GM12878 (cell line): ENCODE results near the gene ELAPOR2. TPM values are rescaled to one million over a fixed set of nuclear protein-coding genes. Genes with fewer than 3 reads are reported as not detected.

ENCODE experiments used
- ATAC-seq: fragments of 200-7000 bp; cut with Tn5 transposase; 3 replicates; pipeline ENCODE4 v1.9.1; 2020; ENCODE audit warnings: mild to moderate bottlenecking, moderate library complexity
- Bru-seq: library from RNA; stranded (reverse); fragments of 400-500 nt; gene quantifications from one replicate; lab custom pipeline; 2021; lab: Mats Ljungman, UMichigan
- BruChase-seq, 2 experiments: library from RNA; stranded (reverse); fragments of 400-500 nt; gene quantifications; one replicate each; lab custom pipeline; 2021; lab: Mats Ljungman, UMichigan
- BruUV-seq: library from RNA; stranded (reverse); fragments of 400-500 nt; replicated peaks from 2 replicates; lab custom pipeline; 2021; lab: Mats Ljungman, UMichigan
- CTCF ChIA-PET: fragments of 300-600 bp; sonication (Branson Sonifier 250); formaldehyde crosslinking; extraction: SDS; loops from one replicate; lab custom pipeline; 2021; ENCODE audit warnings: inconsistent platforms; lab: Yijun Ruan, JAX
- POLR2A ChIA-PET: fragments of 350-600 bp; formaldehyde crosslinking; extraction: SDS; loops from one replicate; lab custom pipeline; 2021; ENCODE audit warnings: inconsistent platforms; lab: Charles Lee
- RAD21 ChIA-PET: fragments of 300-600 bp; sonication (Branson Sonifier 250); formaldehyde crosslinking; loops from one replicate; lab custom pipeline; 2023; ENCODE audit warnings: antibody characterized with exemption; ENCODE audit not compliant: unreplicated experiment; lab: Charles Lee
- SMC1A ChIA-PET: fragments of 300-600 bp; sonication (Branson Sonifier 250); formaldehyde crosslinking; loops from one replicate; lab custom pipeline; 2023; ENCODE audit not compliant: unreplicated experiment, uncharacterized antibody; lab: Charles Lee
- DNase-seq: peaks from one replicate; pipeline ENCODE4 v3.0.0-alpha.2; 2011; ENCODE audit warnings: low read depth, low spot score
- FAIRE-seq: peaks from 3 replicates; lab custom pipeline; 2011; peaks lifted over from hg19 to GRCh38; lab: Jason Lieb, UNC
- H2AFZ ChIP-seq: 2 replicates; pipeline ENCODE4 v1.6.0; 2011; ENCODE audit warnings: low read depth, low read length, control low read depth; ENCODE audit not compliant: control insufficient read depth
- H3K27ac ChIP-seq: 2 replicates; pipeline ENCODE4 v1.5.1; 2011; ENCODE audit warnings: control low read depth; ENCODE audit not compliant: control insufficient read depth, insufficient read depth
- H3K27me3 ChIP-seq, 2 experiments: replicated peaks in 1 of 2; 2 replicates each; pipeline versions ENCODE4 v1.6.0 to v1.6.1; 2011; ENCODE audit warnings: low read length in 1 of 2; ENCODE audit not compliant: control insufficient read depth in 2 of 2, insufficient read depth in 2 of 2
- H3K36me3 ChIP-seq, 2 experiments: 2 replicates each; pipeline ENCODE4 v1.5.1; 2011; ENCODE audit warnings: low read length in 1 of 2; ENCODE audit not compliant: control insufficient read depth in 2 of 2, insufficient read depth in 2 of 2
- H3K4me1 ChIP-seq: 2 replicates; pipeline ENCODE4 v1.6.1; 2011; ENCODE audit warnings: mild to moderate bottlenecking, low read length, moderate library complexity, mixed read lengths; ENCODE audit not compliant: control insufficient read depth, insufficient read depth
- H3K4me2 ChIP-seq: 2 replicates; pipeline ENCODE4 v1.6.0; 2011; ENCODE audit warnings: control low read depth; ENCODE audit not compliant: control insufficient read depth, insufficient read depth
- H3K4me3 ChIP-seq: fragments of 200-600 bp; sonication (generic); 2 replicates; pipeline ENCODE4 v1.5.1; 2016
- H3K79me2 ChIP-seq: 2 replicates; pipeline ENCODE4 v1.6.0; 2011; ENCODE audit warnings: low read length; ENCODE audit not compliant: control insufficient read depth, insufficient read depth
- H3K9ac ChIP-seq: 2 replicates; pipeline ENCODE4 v1.8.0; 2011; ENCODE audit warnings: low read length, control low read depth, mixed read lengths; ENCODE audit not compliant: control insufficient read depth, insufficient read depth
- H3K9me3 ChIP-seq: replicated peaks from 3 replicates; pipeline ENCODE4 v1.5.1; 2011; ENCODE audit warnings: mild to moderate bottlenecking, low read length; ENCODE audit not compliant: control insufficient read depth, insufficient read depth
- H4K20me1 ChIP-seq: 2 replicates; pipeline ENCODE4 v1.6.0; 2011; ENCODE audit not compliant: control insufficient read depth, insufficient read depth
- CBX5 ChIP-seq: sonication (generic); IDR thresholded peaks from 2 replicates; pipeline ENCODE4 v1.6.1; 2016; ENCODE audit warnings: low read depth, moderate library complexity, mild to moderate bottlenecking, inconsistent platforms
- CREM ChIP-seq: IDR thresholded peaks from 2 replicates; pipeline ENCODE4 v1.6.1; 2014; ENCODE audit warnings: antibody characterized with exemption, low read depth
- CTCF ChIP-seq, 3 experiments: IDR thresholded peaks in 2 of 3; conservative IDR thresholded peaks in 1 of 3; 2 replicates each; pipeline ENCODE4 v1.5.1; 2011; ENCODE audit warnings: low read depth in 3 of 3, low read length in 3 of 3, mild to moderate bottlenecking in 3 of 3, control low read depth in 2 of 3, moderate library complexity in 2 of 3, inconsistent platforms in 1 of 3, mixed read lengths in 1 of 3; ENCODE audit not compliant: control insufficient read depth in 2 of 3, insufficient read depth in 1 of 3; ENCODE audit errors: extremely low read depth in 1 of 3
- EGR1 ChIP-seq, 2 experiments: IDR thresholded peaks; 1 replicate in 1 of 2; 2 replicates in 1 of 2; pipeline ENCODE4 v1.6.1; 2011 to 2012; ENCODE audit warnings: low read depth in 2 of 2, low read length in 2 of 2, borderline replicate concordance in 1 of 2, mild to moderate bottlenecking in 1 of 2, moderate library complexity in 1 of 2
- HCFC1 ChIP-seq: fragments of 150-350 bp; IDR thresholded peaks from 2 replicates; pipeline ENCODE4 v1.6.1; 2014; ENCODE audit warnings: low read length
- MAX ChIP-seq: IDR thresholded peaks from 2 replicates; pipeline ENCODE4 v1.6.1; 2012; ENCODE audit warnings: low read depth, low read length, improper control_type of control experiment
- MEF2B ChIP-seq: fragments of 450-650 bp; IDR thresholded peaks from 2 replicates; pipeline ENCODE4 v1.6.1; 2018; ENCODE audit warnings: mild to moderate bottlenecking, moderate library complexity; ENCODE audit not compliant: partially characterized antibody, poor library complexity, severe bottlenecking
- POLR2A ChIP-seq: IDR thresholded peaks from 2 replicates; pipeline ENCODE4 v1.6.1; 2011; ENCODE audit warnings: low read depth, mild to moderate bottlenecking, low read length
- POLR2AphosphoS2 ChIP-seq: IDR thresholded peaks from 2 replicates; pipeline ENCODE4 v1.6.1; 2011; ENCODE audit warnings: low read depth, mild to moderate bottlenecking, low read length, improper control_type of control experiment, moderate library complexity
- RAD21 ChIP-seq: IDR thresholded peaks from 2 replicates; pipeline ENCODE4 v1.6.1; 2011; ENCODE audit warnings: mild to moderate bottlenecking, low read depth, low read length, moderate library complexity; ENCODE audit not compliant: insufficient read depth
- RB1 ChIP-seq: fragments of 450-650 bp; formaldehyde crosslinking; IDR thresholded peaks from 2 replicates; pipeline ENCODE4 v1.6.1; 2017; ENCODE audit warnings: mild to moderate bottlenecking, borderline replicate concordance
- RELA ChIP-seq: fragments of 450-650 bp; IDR thresholded peaks from 2 replicates; pipeline ENCODE4 v1.8.0; 2014; ENCODE audit warnings: borderline replicate concordance; ENCODE audit not compliant: partially characterized antibody
- SMC3 ChIP-seq: IDR thresholded peaks from 2 replicates; pipeline ENCODE4 v1.6.1; 2011; ENCODE audit warnings: low read length, improper control_type of control experiment, borderline replicate concordance
- TAF1 ChIP-seq: IDR thresholded peaks from 2 replicates; pipeline ENCODE4 v1.6.1; 2011; ENCODE audit warnings: mild to moderate bottlenecking, low read depth, low read length, borderline replicate concordance
- TCF12 ChIP-seq: IDR thresholded peaks from 2 replicates; pipeline ENCODE4 v1.6.1; 2011; ENCODE audit warnings: low read depth, mild to moderate bottlenecking, low read length
- TCF3 ChIP-seq: IDR thresholded peaks from 2 replicates; pipeline ENCODE4 v1.6.1; 2012; ENCODE audit warnings: low read depth, mild to moderate bottlenecking, low read length, borderline replicate concordance; ENCODE audit not compliant: insufficient read depth
- YY1 ChIP-seq: IDR thresholded peaks from 2 replicates; pipeline ENCODE4 v1.6.1; 2011; ENCODE audit warnings: low read depth, mild to moderate bottlenecking, low read length
- WGBS: methylation state at CpG from one replicate; pipeline ENCODE4 v1.1.6; 2016; ENCODE audit warnings: low lambda C conversion rate; ENCODE audit not compliant: insufficient replicate concordance, insufficient coverage; ENCODE audit errors: missing lambda C conversion rate; 5-methylcytosine and 5-hydroxymethylcytosine counted together
- in situ Hi-C: fragments of 300-500 bp; cut with MboI; formaldehyde crosslinking; loops from 9 replicates; pipeline ENCODE4 v1.14.3; 2018; ENCODE audit warnings: mixed read lengths
- intact Hi-C: fragments of 100-400 bp; cut with micrococcal nuclease; formaldehyde crosslinking; loops from one replicate; pipeline ENCODE4 v1.14.2; 2022; ENCODE audit not compliant: unreplicated experiment
- long read RNA-seq, 2 experiments: library from polyadenylated mRNA; unstranded; transcript quantifications; one replicate each; pipeline ENCODE4 v2.0.0, GENCODE V29; 2019 to 2020
- polyA minus RNA-seq, 3 experiments: library from RNA; depleted of rRNA, polyadenylated mRNA; stranded (reverse); fragments of >200 nt; gene quantifications; 2 replicates each; pipeline ENCODE4 v1.2.3, GENCODE V29; 2011
- polyA plus RNA-seq, 11 experiments: library from polyadenylated mRNA; depleted of rRNA in 4 of 11; unstranded in 6 of 11; stranded (reverse) in 5 of 11; fragments of >200 nt; fragmentation: Nextera tagmentation in 4 of 11; fragmentation: Illumina TruSeq in 1 of 11; extraction: Ambion mirVana in 4 of 11; extraction: Trizol in 1 of 11; gene quantifications; 1 replicate in 1 of 11; 2 replicates in 10 of 11; pipeline versions ENCODE4 v1.2.1 to v1.2.3, GENCODE V29; 2011 to 2016; ENCODE audit warnings: inconsistent platforms in 2 of 11, missing spikeins in 2 of 11, low read depth in 1 of 11
- total RNA-seq, 4 experiments: library from RNA; depleted of rRNA in 3 of 4; stranded (reverse); fragments of >200 nt in 3 of 4; fragmentation: Illumina TruSeq in 1 of 4; extraction: Trizol in 1 of 4; gene quantifications; 2 replicates each; pipeline versions ENCODE4 v1.2.1 to v1.2.3, GENCODE V29; 2013 to 2021

ELAPOR2 gene
- not detected in 2 replicates for total RNA-seq (2013; cell fraction: nucleolus; rRNA removed)
- total RNA-seq (2014; rRNA removed), result 3.9 and 4.6 TPM in 2 replicates
- total RNA-seq (2014; rRNA removed; fragmentation: Illumina TruSeq; extraction: Trizol), result 3.3 and 5.3 TPM in 2 replicates
- total RNA-seq (2021), result 4.0 and 7.1 TPM in 2 replicates
- polyA plus RNA-seq (2011; ENCODE audit: low read depth), result 5.4 TPM
- 0.12 and 0.14 TPM in 2 replicates for polyA plus RNA-seq (2011; rRNA removed)
- 0.01 and 0.05 TPM in 2 replicates for polyA plus RNA-seq (2011; cell fraction: cytosol; rRNA removed)
- polyA plus RNA-seq (2011; cell fraction: nucleus; rRNA removed), result 0.12 TPM in 1 of 2 replicates, not detected in the other
- 4.5 and 5.2 TPM in 2 replicates for polyA plus RNA-seq (2012)
- 4.6 and 5.3 TPM in 2 replicates for polyA plus RNA-seq (2014; fragmentation: Illumina TruSeq; extraction: Trizol)
- polyA plus RNA-seq (2014; fragmentation: Nextera tagmentation; extraction: Ambion mirVana), result 1 to 10 TPM; 1.3 to 2.3 TPM
- 2.7 and 5.1 TPM in 2 replicates for polyA plus RNA-seq (2014; rRNA removed)
- 1 to 10 TPM; 1.6 to 3.7 TPM for polyA plus RNA-seq (2016; fragmentation: Nextera tagmentation; extraction: Ambion mirVana)
- polyA minus RNA-seq (2011; rRNA and poly(A)+ RNA removed), result 0.15 and 0.37 TPM in 2 replicates
- 1.7 TPM in 1 of 2 replicates, not detected in the other for polyA minus RNA-seq (2011; cell fraction: cytosol; rRNA and poly(A)+ RNA removed)
- polyA minus RNA-seq (2011; cell fraction: nucleus; rRNA and poly(A)+ RNA removed), result 0.36 TPM in 1 of 2 replicates, not detected in the other
- percentile 23 among the genes with signal in this experiment for Bru-seq, nascent RNA
- BruChase-seq, experiment 1, labeled RNA remaining after a 6-hour chase, result percentile 15 among the genes with signal in this experiment
- percentile 15 among the genes with signal in this experiment for BruChase-seq, experiment 2, labeled RNA remaining after a 2-hour chase
- long read RNA-seq, experiment 1, result 0 reads
- long read RNA-seq, experiment 2, partial matches to known transcripts, result 0 of 1 reads
- long read RNA-seq, experiment 2, other reads (novel, unspliced or antisense), result 1 of 1 reads

- POLR2A ChIA-PET, result no interaction called here
- peak; percentile 97 for ATAC-seq
- in situ Hi-C loops, result loop anchor here (5.0 kb wide), 1 partner anchor 88 kb away; no protein-coding TSS in a partner anchor
- Histone ChIP-seq H3K4me1 (no peaks in the 10 kb centered on the region), H3K9ac (peak within 1 kb of the TSS; percentile 74), H3K9me3 (no peaks in the 10 kb centered on the region), H3K27ac (peak within 1 kb of the TSS; percentile 27; the same call in 1 of the 2 replicates), H3K4me2 (peak within 1 kb of the TSS; percentile 94), H3K36me3 (no peaks in the 10 kb centered on the region), H2AFZ (peak within 1 kb of the TSS; percentile 97), H3K27me3 (no peaks in the 10 kb centered on the region; a peak in 1 of 4 replicates), H3K79me2 (no peaks in the 10 kb centered on the region), H4K20me1 (no peaks in the 10 kb centered on the region), H3K4me3 (peak within 1 kb of the TSS; percentile 78)
- CTCF ChIA-PET, result interaction anchor here (1.0 to 1.4 kb wide), 3 partner anchors 44 to 177 kb away, joined by 3 read pairs; no protein-coding TSS in a partner anchor
- RAD21 ChIA-PET, result no interaction called here
- SMC1A ChIA-PET, result interaction anchor here (1.2 kb wide), 1 partner anchor 13 kb away, joined by 3 read pairs; no protein-coding TSS in a partner anchor
- WGBS, result under 1% methylated on average over 53 of the region's 70 CpGs
- DNase-seq, result peak; percentile 8
- intact Hi-C loops, result loop anchor here (2.0 kb wide), 2 partner anchors 85 to 177 kb away; no protein-coding TSS in a partner anchor
- FAIRE-seq, result no peak
- no TSS peak for BruUV-seq
- no peak for TF ChIP-seq RB1
- TF ChIP-seq MEF2B, result peak; percentile 80
- peak; percentile 49 to 61 (median 55) for TF ChIP-seq CTCF (IDR thresholded peaks at IDR 0.05 in 2 of 3, conservative IDR thresholded peaks at IDR 0.05 in 1 of 3; ENCODE audit: control insufficient read depth in 2 of 3, extremely low read depth in 1 of 3, insufficient read depth in 1 of 3, low read depth in 3 of 3, low read length in 3 of 3)
- peak; percentile 77; the same call in 1 of the 2 replicates for TF ChIP-seq TCF3
- TF ChIP-seq POLR2A, result peak; percentile 78
- no peak for TF ChIP-seq TAF1
- peak; percentile 33; the same call in 1 of the 2 replicates for TF ChIP-seq SMC3
- peak; percentile 40; the same call in 1 of the 2 replicates for TF ChIP-seq MAX
- TF ChIP-seq EGR1 (IDR thresholded peaks at IDR 0.05; ENCODE audit: borderline replicate concordance in 1 of 2, low read depth in 2 of 2, low read length in 2 of 2), result peak in 1 of 2 experiments; percentile 93; a peak in 2 of 3 replicates
- peak; percentile 54; the same call in 1 of the 2 replicates for TF ChIP-seq TCF12
- TF ChIP-seq HCFC1, result no peak
- TF ChIP-seq CREM, result 0 out of 2 replicates have a peak, but pooled peaks have one; percentile 22
- TF ChIP-seq RAD21, result peak; percentile 64
- no peak for TF ChIP-seq RELA
- TF ChIP-seq YY1, result peak; percentile 60; the same call in 1 of the 2 replicates
- TF ChIP-seq CBX5, result 0 out of 2 replicates have a peak, but pooled peaks have one; percentile 51
- no peak for TF ChIP-seq POLR2AphosphoS2
Observed at GRCh38 chr7:87059525-87060287, at the start of gene ELAPOR2. Gene ELAPOR2, minus strand, starts transcription at chr7:87059654. Its CDS starts 141 bp downstream, at chr7:87059513.
